SK-N-SH treated with all-trans-retinoic acid at 6 μM for 48 hours (cell line): ENCODE results near the gene EPB41L1.

ENCODE experiments used
- ATAC-seq: fragments of 200-7000 bp; cut with Tn5 transposase; 3 replicates; pipeline ENCODE4 v1.9.1; 2020; ENCODE audit warnings: mild to moderate bottlenecking, moderate library complexity
- BACH2 ChIP-seq: fragments of 250-450 bp; sonication (Bioruptor Pico); IDR thresholded peaks from 2 replicates; pipeline ENCODE4 v1.9.0; 2021; ENCODE audit warnings: mild to moderate bottlenecking, borderline replicate concordance
- CREB5 ChIP-seq: fragments of 250-450 bp; sonication (Bioruptor Pico); IDR thresholded peaks from 2 replicates; pipeline ENCODE4 v1.5.1; 2020; ENCODE audit warnings: low read depth, mild to moderate bottlenecking, moderate library complexity
- CSRNP3 ChIP-seq: fragments of 250-450 bp; sonication (Bioruptor Pico); IDR thresholded peaks from 2 replicates; pipeline ENCODE4 v1.5.1; 2021; ENCODE audit warnings: mild to moderate bottlenecking, moderate library complexity
- ESRRG ChIP-seq: fragments of 250-450 bp; sonication (Bioruptor Pico); IDR thresholded peaks from 2 replicates; pipeline ENCODE4 v1.6.1; 2021; ENCODE audit warnings: mild to moderate bottlenecking
- GLIS3 ChIP-seq: fragments of 250-450 bp; sonication (Bioruptor Pico); IDR thresholded peaks from 2 replicates; pipeline ENCODE4 v1.5.0; 2020; ENCODE audit warnings: mild to moderate bottlenecking, moderate library complexity
- ISL1 ChIP-seq: fragments of 250-450 bp; sonication (Bioruptor Pico); IDR thresholded peaks from 2 replicates; pipeline ENCODE4 v2.1.2; 2022; ENCODE audit warnings: mild to moderate bottlenecking, moderate library complexity
- PATZ1 ChIP-seq: fragments of 250-450 bp; sonication (Bioruptor Pico); IDR thresholded peaks from 2 replicates; pipeline ENCODE4 v1.8.0; 2020; ENCODE audit warnings: mild to moderate bottlenecking, moderate library complexity, borderline replicate concordance
- POU6F1 ChIP-seq: fragments of 250-450 bp; sonication (Bioruptor Pico); IDR thresholded peaks from 2 replicates; pipeline ENCODE4 v1.8.0; 2021; ENCODE audit warnings: low read depth, mild to moderate bottlenecking, moderate library complexity, borderline replicate concordance
- PPARA ChIP-seq: fragments of 250-450 bp; sonication (Bioruptor Pico); IDR thresholded peaks from 2 replicates; pipeline ENCODE4 v1.5.0; 2020; ENCODE audit warnings: mild to moderate bottlenecking, borderline replicate concordance
- SNAI2 ChIP-seq: fragments of 250-450 bp; sonication (Bioruptor Pico); IDR thresholded peaks from 2 replicates; pipeline ENCODE4 v1.5.0; 2020; ENCODE audit warnings: mild to moderate bottlenecking, moderate library complexity
- TCF4 ChIP-seq: fragments of 250-450 bp; sonication (Bioruptor Pico); IDR thresholded peaks from 2 replicates; pipeline ENCODE4 v1.8.0; 2021; ENCODE audit warnings: mild to moderate bottlenecking, moderate library complexity, borderline replicate concordance
- TOX ChIP-seq: fragments of 250-450 bp; sonication (Bioruptor Pico); IDR thresholded peaks from 2 replicates; pipeline ENCODE4 v1.8.0; 2021; ENCODE audit warnings: mild to moderate bottlenecking, moderate library complexity, borderline replicate concordance
- ZC3H10 ChIP-seq: fragments of 250-450 bp; sonication (Bioruptor Pico); IDR thresholded peaks from 2 replicates; pipeline ENCODE4 v1.5.1; 2021; ENCODE audit warnings: mild to moderate bottlenecking, moderate library complexity
- ZNF565 ChIP-seq: fragments of 450-650 bp; formaldehyde crosslinking; conservative IDR thresholded peaks from 2 replicates; pipeline ENCODE4 v1.5.0; 2020; ENCODE audit warnings: low read depth, mild to moderate bottlenecking, moderate library complexity
- ZNF70 ChIP-seq: fragments of 450-650 bp; formaldehyde crosslinking; IDR thresholded peaks from 2 replicates; pipeline ENCODE4 v1.5.0; 2020; ENCODE audit warnings: mild to moderate bottlenecking, moderate library complexity
- ZNF8 ChIP-seq: fragments of 450-650 bp; formaldehyde crosslinking; IDR thresholded peaks from 2 replicates; pipeline ENCODE4 v1.5.0; 2020; ENCODE audit warnings: mild to moderate bottlenecking, moderate library complexity

Gene EPB41L1

GRCh38 chr20:36243726-36244125 lies 89.2 kb downstream of the EPB41L1 start (continued):
- no peak for TF ChIP-seq CSRNP3 (CRISPR knock-in tag)
- no peak for TF ChIP-seq ZNF8
- no peak for TF ChIP-seq ESRRG
- TF ChIP-seq, all 23 proteins: peak for 0

GRCh38 chr20:36246401-36246800 lies 91.9 kb downstream of the EPB41L1 start:
- TF ChIP-seq TCF4 (CRISPR knock-in tag) (no peak), ZNF70 (CRISPR knock-in tag) (no peak), BACH2 (CRISPR knock-in tag) (no peak), GLIS3 (CRISPR knock-in tag) (no peak), PPARA (CRISPR knock-in tag) (no peak), CSRNP3 (CRISPR knock-in tag) (no peak), POU6F1 (CRISPR knock-in tag) (no peak), SNAI2 (no peak), ESRRG (no peak)
- no peak for ATAC-seq

GRCh38 chr20:36248836-36249235 lies 94.3 kb downstream of the EPB41L1 start:
- no peak for ATAC-seq

More at GRCh38 chr20:36248836-36249235, 94.3 kb downstream of the EPB41L1 start:
- TF ChIP-seq ZNF8 (no peak), TOX (no peak), CREB5 (CRISPR knock-in tag) (no peak), PPARA (CRISPR knock-in tag) (no peak), ZC3H10 (no peak), CSRNP3 (CRISPR knock-in tag) (no peak), ISL1 (CRISPR knock-in tag) (no peak), BACH2 (CRISPR knock-in tag) (no peak), GLIS3 (CRISPR knock-in tag) (no peak), ZNF70 (CRISPR knock-in tag) (no peak), ZNF565 (no peak), POU6F1 (CRISPR knock-in tag) (no peak), PATZ1 (no peak), ESRRG (no peak)
